ENCODE results near the gene MPP1.

- TF ChIP-seq POLR2AphosphoS5 (IDR thresholded peaks at IDR 0.05) (no peak), CTCF (IDR thresholded peaks at IDR 0.05) (no peak), POLR2A (IDR thresholded peaks at IDR 0.05) (no peak), EP300 (IDR thresholded peaks at IDR 0.05) (no peak)
These were observed 68.1 kb downstream of the MPP1 start for GRCh38 chrX:154737136-154737535.

All from gastroesophageal sphincter (tissue), 3 donors.